Mucosa of stomach (tissue), 1 donor: ENCODE measurements around the gene FER.
"Not testable (repeated sequence)": the region's sequence is repeated elsewhere in the genome, so short reads cannot be mapped to it uniquely, and the experiment has no call there.

Experiments used
- H3K27me3 ChIP-seq: one replicate; pipeline ENCODE4 v1.7.0; 2013; ENCODE audit warnings: mild to moderate bottlenecking, low read length; ENCODE audit not compliant: control insufficient read depth, insufficient read depth
- H3K36me3 ChIP-seq: one replicate; pipeline ENCODE4 v1.7.0; 2013; ENCODE audit warnings: low read length; ENCODE audit not compliant: control insufficient read depth, insufficient read depth
- H3K4me1 ChIP-seq: one replicate; pipeline ENCODE4 v1.7.0; 2013; ENCODE audit warnings: mild to moderate bottlenecking, low read length; ENCODE audit not compliant: control insufficient read depth, insufficient read depth
- H3K4me3 ChIP-seq: one replicate; pipeline ENCODE4 v1.7.0; 2013; ENCODE audit warnings: low read length
- H3K9ac ChIP-seq: one replicate; pipeline ENCODE4 v1.7.0; 2013; ENCODE audit warnings: mild to moderate bottlenecking, low read length, moderate library complexity
- H3K9me3 ChIP-seq: one replicate; pipeline ENCODE4 v1.7.0; 2013; ENCODE audit warnings: mild to moderate bottlenecking, low read length, moderate library complexity; ENCODE audit not compliant: control insufficient read depth
- donor health status: Pancreatic carcinoma.

FER gene

GRCh38 chr5:108862211-108862610 lies 114.5 kb downstream of the FER start:
- Histone ChIP-seq H3K4me3 (no peak overlapping the region), H3K4me1 (no peaks in the 10 kb centered on the region), H3K9me3 (no peaks in the 10 kb centered on the region), H3K9ac (no peak overlapping the region), H3K27me3 (no peaks in the 10 kb centered on the region), H3K36me3 (no peaks in the 10 kb centered on the region)

GRCh38 chr5:108866097-108866496 lies 118.4 kb downstream of the FER start:
- not testable (repeated sequence) for H3K4me1 ChIP-seq, H3K9ac ChIP-seq, H3K4me3 ChIP-seq, H3K9me3 ChIP-seq, H3K36me3 ChIP-seq, H3K27me3 ChIP-seq

- H3K9ac ChIP-seq: no peak overlapping the region
These were observed 120.0 kb downstream of the FER start for GRCh38 chr5:108867656-108868055.

GRCh38 chr5:108869066-108869465 lies 121.4 kb downstream of the FER start:
- Histone ChIP-seq H3K9ac (no peak overlapping the region), H3K4me3 (no peak overlapping the region), H3K4me1 (no peaks in the 10 kb centered on the region), H3K36me3 (no peaks in the 10 kb centered on the region), H3K9me3 (no peaks in the 10 kb centered on the region), H3K27me3 (no peaks in the 10 kb centered on the region)

More at GRCh38 chr5:108867656-108868055, 120.0 kb downstream of the FER start:
- Histone ChIP-seq H3K27me3 (no peaks in the 10 kb centered on the region), H3K36me3 (no peaks in the 10 kb centered on the region), H3K4me1 (no peaks in the 10 kb centered on the region), H3K4me3 (no peak overlapping the region), H3K9me3 (no peaks in the 10 kb centered on the region)

GRCh38 chr5:108876451-108876850 lies 128.8 kb downstream of the FER start:
- Histone ChIP-seq H3K9me3 (no peaks in the 10 kb centered on the region), H3K27me3 (no peaks in the 10 kb centered on the region), H3K4me1 (no peaks in the 10 kb centered on the region), H3K9ac (no peak overlapping the region), H3K36me3 (no peaks in the 10 kb centered on the region), H3K4me3 (no peak overlapping the region)

- Histone ChIP-seq H3K36me3 (no peaks in the 10 kb centered on the region), H3K9ac (no peak overlapping the region), H3K9me3 (no peaks in the 10 kb centered on the region), H3K27me3 (no peaks in the 10 kb centered on the region), H3K4me1 (no peaks in the 10 kb centered on the region), H3K4me3 (no peak overlapping the region)
These were observed 131.1 kb downstream of the FER start for GRCh38 chr5:108878756-108879155.

- Histone ChIP-seq H3K4me3 (no peak overlapping the region), H3K36me3 (no peaks in the 10 kb centered on the region), H3K4me1 (no peaks in the 10 kb centered on the region), H3K9ac (no peak overlapping the region), H3K9me3 (no peaks in the 10 kb centered on the region), H3K27me3 (no peaks in the 10 kb centered on the region)
These were observed 133.4 kb downstream of the FER start for GRCh38 chr5:108881133-108881532.

- H3K9me3 ChIP-seq: no peaks in the 10 kb centered on the region
- H3K4me3 ChIP-seq: no peak overlapping the region
- no peaks in the 10 kb centered on the region for H3K36me3 ChIP-seq
- no peak overlapping the region for H3K9ac ChIP-seq
- no peaks in the 10 kb centered on the region for H3K27me3 ChIP-seq
- no peaks in the 10 kb centered on the region for H3K4me1 ChIP-seq
These were observed 137.0 kb downstream of the FER start for GRCh38 chr5:108884736-108885135.

- no peaks in the 10 kb centered on the region for H3K9me3 ChIP-seq
- no peaks in the 10 kb centered on the region for H3K27me3 ChIP-seq
- no peaks in the 10 kb centered on the region for H3K36me3 ChIP-seq
- no peak overlapping the region for H3K4me3 ChIP-seq
- peaks cover 7% of the 10 kb centered on the region for H3K4me1 ChIP-seq
- H3K9ac ChIP-seq: no peak overlapping the region
These were observed 150.6 kb downstream of the FER start for GRCh38 chr5:108898257-108898656.

GRCh38 chr5:108898707-108899106 lies 151.0 kb downstream of the FER start:
- no peaks in the 10 kb centered on the region for H3K27me3 ChIP-seq
- peaks cover 7% of the 10 kb centered on the region for H3K4me1 ChIP-seq
- H3K4me3 ChIP-seq: no peak overlapping the region
- no peaks in the 10 kb centered on the region for H3K9me3 ChIP-seq
- no peak overlapping the region for H3K9ac ChIP-seq
- H3K36me3 ChIP-seq: no peaks in the 10 kb centered on the region

GRCh38 chr5:108899244-108899643 lies 151.5 kb downstream of the FER start:
- not testable (repeated sequence) for H3K4me1 ChIP-seq

GRCh38 chr5:108900668-108901067 lies 153.0 kb downstream of the FER start:
- H3K9me3 ChIP-seq: no peaks in the 10 kb centered on the region
- no peak overlapping the region for H3K4me3 ChIP-seq
- peaks cover 7% of the 10 kb centered on the region for H3K4me1 ChIP-seq
- H3K36me3 ChIP-seq: no peaks in the 10 kb centered on the region
- H3K27me3 ChIP-seq: no peaks in the 10 kb centered on the region
- H3K9ac ChIP-seq: no peak overlapping the region

More at GRCh38 chr5:108899244-108899643, 151.5 kb downstream of the FER start:
- not testable (repeated sequence) for H3K27me3 ChIP-seq, H3K36me3 ChIP-seq, H3K4me3 ChIP-seq, H3K9me3 ChIP-seq, H3K9ac ChIP-seq

GRCh38 chr5:108905805-108906204 lies 158.1 kb downstream of the FER start:
- no peak overlapping the region for H3K4me3 ChIP-seq
- no peaks in the 10 kb centered on the region for H3K9me3 ChIP-seq
- H3K36me3 ChIP-seq: no peaks in the 10 kb centered on the region
- H3K27me3 ChIP-seq: no peaks in the 10 kb centered on the region
- no peak overlapping the region for H3K9ac ChIP-seq
- H3K4me1 ChIP-seq: peaks cover 4% of the 10 kb centered on the region
